NCI-H1092 treated with DMSO at 0.1 percent for 48 hours (cell line): ENCODE data around the gene OST4.

ENCODE experiments used
- DNase-seq: peaks from one replicate; lab custom pipeline; 2025; lab: John Stamatoyannopoulos, UW

Gene OST4

DNA sequence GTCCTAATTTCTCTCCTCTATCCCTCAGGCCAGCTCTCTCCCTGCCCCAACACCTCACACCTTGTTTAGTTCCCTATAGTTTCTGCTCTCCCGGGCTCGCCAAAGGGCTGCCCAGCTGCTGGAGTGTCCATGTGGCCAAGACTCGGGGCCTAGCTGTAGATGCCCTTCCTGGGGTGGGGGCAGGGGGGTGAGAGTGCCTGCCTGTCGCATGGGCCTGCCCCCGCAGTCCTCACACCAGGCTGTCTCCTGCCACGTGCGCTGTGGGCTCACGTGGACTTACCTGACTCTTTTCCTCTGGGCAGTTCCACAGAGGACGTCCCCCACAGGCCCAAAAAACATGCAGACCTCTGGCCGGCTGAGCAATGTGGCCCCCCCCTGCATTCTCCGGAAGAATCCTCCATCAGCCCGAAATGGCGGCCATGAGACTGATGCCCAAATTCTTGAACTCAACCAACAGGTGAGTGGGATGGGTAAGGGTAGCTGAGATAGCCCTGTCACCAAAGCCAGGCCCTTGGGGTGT is 46.1 kb downstream of the OST4 start:
- DNase-seq: no peak

DNA sequence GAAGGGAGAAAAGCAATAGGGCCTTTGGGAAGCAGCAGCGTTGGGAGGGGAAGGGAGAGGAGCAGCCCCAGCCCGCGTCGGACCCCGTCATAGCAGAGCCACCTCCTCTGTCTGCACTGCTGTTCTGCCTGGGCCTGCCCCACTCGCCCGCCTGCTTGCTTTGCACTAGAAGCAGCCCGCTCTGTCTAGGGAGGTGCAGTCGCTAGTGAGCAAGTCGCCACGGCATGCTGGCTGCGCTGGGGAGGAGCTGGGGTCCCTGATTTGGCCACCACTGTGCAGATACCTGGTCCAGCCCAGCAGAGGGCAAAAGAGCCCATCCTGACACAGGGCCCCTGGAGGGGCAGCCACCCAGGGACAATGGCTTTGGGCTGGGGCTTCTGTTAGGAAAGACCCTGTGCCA is 46.6 kb downstream of the OST4 start:
- DNase-seq: no peak

DNA sequence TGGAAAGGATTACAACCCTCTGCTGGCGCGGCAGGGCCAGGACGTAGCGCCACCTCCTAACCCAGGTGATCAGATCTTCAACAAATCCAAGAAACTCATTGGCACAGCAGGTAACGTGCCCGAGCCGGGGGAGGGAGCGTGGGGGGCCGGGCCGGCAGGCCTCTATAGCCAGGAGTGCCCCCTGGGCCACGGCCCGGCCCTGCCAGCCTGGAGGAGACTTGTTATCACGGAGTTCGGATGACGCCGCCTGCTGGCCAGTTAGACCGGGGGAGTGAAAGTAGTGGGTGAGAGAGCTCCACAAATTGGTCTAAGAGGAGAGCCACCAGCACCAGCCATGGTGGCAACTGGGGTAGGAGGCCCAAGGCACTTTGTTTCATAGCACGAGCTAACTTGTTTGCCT is 47.3 kb downstream of the OST4 start:
- DNase-seq: no peak

DNA sequence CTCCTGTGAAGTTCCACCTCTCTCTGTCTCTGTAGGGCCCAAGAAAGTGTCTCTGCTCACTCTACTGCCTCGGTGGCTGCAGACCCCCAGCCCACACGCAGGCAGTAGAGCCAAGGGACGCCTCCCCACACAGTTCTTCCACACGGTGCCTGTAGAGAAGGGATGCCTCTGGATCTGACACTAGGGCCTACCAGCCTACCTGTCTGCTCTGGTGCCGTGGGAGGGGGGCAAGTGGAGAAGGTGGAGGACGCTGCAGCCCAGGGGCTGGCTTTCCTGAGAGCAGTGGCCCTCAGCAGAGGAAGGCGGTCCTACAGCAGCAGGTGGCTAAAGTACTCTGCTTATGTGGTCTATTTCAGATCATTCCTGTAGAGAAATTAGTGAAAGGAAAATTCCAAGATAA is 47.7 kb downstream of the OST4 start:
- DNase-seq: no peak

DNA sequence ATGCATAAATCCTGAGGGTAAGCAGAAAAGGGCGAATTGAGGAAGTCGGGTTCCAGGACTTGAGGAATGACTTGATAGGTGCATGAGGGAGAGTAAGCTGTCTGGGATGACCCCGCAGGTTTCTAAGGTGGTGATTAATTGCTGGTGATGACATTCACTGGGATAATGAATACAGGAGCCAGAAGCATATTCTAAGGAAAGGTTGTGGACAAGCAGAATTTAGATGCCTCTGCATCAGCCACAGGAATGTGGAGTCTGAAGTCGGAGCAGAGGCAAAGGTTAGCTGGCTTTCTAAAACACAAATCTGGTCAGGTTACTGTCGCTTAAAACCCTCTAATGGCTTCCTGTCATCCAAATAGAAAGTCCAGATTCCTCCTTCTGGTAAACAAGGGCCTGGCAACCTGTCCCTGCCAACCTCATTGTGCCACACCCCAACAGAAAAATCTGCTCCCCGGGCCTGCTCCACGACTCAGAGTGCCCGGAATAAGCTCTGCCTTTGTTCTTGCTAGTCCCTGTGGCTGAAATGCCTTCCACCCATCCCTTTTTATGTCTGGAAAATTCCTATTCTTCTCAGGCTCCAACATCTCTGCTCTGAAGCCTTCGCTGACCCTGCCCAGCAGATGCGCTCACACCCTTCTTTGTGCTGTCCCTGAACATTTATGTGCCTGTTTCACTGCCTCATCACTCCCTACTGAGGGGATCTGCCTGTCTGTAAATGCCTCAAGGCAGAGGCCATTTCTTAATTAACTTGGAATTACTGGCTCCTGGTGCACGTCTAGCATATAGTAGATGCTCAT is 50.0 kb downstream of the OST4 start:
- no peak for DNase-seq
